ENCODE data around the gene CSF1. TPM values are rescaled to one million over a fixed set of nuclear protein-coding genes. Genes with fewer than 3 reads are reported as not detected.

Gene CSF1
- total and polyA plus RNA-seq, 7 donors: 3.0 to 118 (median 21.8) TPM

DNA sequence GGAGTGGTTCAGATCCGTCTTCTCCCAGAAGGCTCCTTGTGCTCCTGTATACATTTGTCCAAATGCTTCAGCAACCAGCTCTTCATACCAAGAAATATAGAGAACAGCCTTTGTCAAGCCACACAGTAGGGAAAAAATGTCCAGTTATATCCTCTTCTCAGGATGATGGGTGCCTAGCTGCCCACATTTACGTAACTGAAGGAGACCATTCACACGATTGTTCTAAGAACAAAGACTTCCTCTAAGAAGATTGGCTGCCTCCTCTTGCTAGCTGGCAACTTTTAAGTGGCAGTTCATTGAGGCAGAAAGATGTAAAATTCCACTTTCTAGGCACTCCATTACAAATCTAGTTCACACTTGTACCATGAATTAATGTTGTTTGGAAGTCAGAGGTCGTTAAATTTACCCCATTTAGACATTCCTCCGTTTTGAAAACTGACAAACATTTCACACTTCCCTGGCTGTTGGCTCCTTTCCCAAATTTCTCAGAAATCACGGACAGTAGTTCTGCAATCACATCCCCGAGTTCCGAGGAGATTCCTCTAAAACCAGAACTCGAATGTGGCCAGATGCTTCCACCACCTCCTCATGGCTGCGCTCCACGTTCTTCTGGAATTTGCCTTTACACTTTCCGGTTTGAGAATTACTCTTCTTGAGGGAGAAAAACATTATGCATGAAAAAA is 45.6 kb upstream of the CSF1 start:
- intact Hi-C loops (cut with DNase I): loop anchor here (2.0 kb wide), 1 partner anchor 46 kb away; the partner anchor contains the start of gene CSF1
- H3K27me3 ChIP-seq: no peaks in the 10 kb centered on the region
- H3K27ac ChIP-seq: peak overlapping the region; percentile 42 to 73 (median 60)
- TF ChIP-seq CTCF (IDR thresholded peaks at IDR 0.05) (no peak), POLR2AphosphoS5 (IDR thresholded peaks at IDR 0.05) (peak in 3 of 4 donors; percentile 42 to 49 (median 46)), EP300 (IDR thresholded peaks at IDR 0.05) (peak in 1 of 4 donors; percentile 2)
- no peaks in the 10 kb centered on the region for H3K36me3 ChIP-seq
- no peak overlapping the region for H3K4me3 ChIP-seq
- H3K4me1 ChIP-seq: peaks cover 0 to 30% (median 26%) of the 10 kb centered on the region in 4 donors
- peak; percentile 84 for DNase-seq
- WGBS, 2 donors: 75 to 84% methylated on average over 12 of the region's 12 CpGs
- no peaks in the 10 kb centered on the region for H3K9me3 ChIP-seq

- intact Hi-C loops (cut with DNase I): no loop called here
- Histone ChIP-seq H3K9me3 (no peaks in the 10 kb centered on the region), H3K36me3 (no peaks in the 10 kb centered on the region), H3K4me1 (peaks cover 0 to 30% (median 26%) of the 10 kb centered on the region in 4 donors), H3K27ac (peak overlapping the region in 2 of 4 donors; percentile 70 to 73), H3K27me3 (no peaks in the 10 kb centered on the region), H3K4me3 (no peak overlapping the region)
- WGBS, 2 donors: 95 to 97% methylated on average over 2 of the region's 2 CpGs
- DNase-seq: no peak
- TF ChIP-seq POLR2A (IDR thresholded peaks at IDR 0.05) (no peak), CTCF (IDR thresholded peaks at IDR 0.05) (no peak), EP300 (IDR thresholded peaks at IDR 0.05) (no peak), POLR2AphosphoS5 (IDR thresholded peaks at IDR 0.05) (no peak)
These were observed 44.6 kb upstream of the CSF1 start for GRCh38 chr1:109866071-109866470.

DNA sequence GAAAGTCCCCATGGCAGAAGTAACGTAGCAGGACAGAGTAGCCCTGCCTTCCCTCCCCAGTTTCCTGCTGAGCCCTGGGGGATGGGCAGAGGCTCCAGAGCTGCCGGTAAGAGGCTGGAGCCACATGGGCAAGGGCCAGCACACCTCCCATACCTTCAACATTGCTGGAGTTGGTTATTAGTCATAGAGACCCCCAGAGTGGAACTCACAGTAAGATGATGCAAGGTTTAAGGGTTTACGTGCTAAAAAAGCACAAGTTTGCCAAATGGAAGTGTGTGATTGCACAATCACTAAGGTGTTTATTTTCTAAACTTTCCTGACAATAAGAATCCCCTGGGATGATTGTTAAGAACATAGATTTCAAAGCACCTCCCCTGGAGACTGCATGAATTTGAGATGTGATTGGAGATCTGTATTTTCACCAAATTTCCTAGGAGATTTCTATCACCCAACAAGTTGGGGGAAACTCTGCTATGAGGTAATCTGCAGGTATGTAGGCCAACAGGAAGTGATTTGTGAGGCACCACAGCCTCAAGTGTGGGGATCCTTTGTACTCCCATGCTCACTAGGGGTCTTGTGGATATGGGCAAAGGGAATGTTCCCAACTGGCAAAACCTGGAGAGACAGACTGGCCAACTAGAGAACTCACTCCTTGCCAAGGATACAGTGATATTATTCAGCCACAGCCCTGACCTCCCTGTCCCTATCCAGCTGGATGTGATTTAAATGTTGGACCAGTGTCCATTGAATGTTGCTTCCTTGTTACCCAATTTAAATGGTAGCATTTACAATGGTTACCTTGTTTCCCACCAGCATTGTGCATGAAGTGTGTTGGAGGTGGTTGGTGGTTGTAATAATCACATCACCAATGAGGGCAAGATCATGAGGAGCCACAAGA is 37.1 kb upstream of the CSF1 start:
- no peak overlapping the region for H3K4me3 ChIP-seq
- WGBS, 2 donors: 70 to 82% methylated on average over 3 of the region's 3 CpGs
- peak overlapping the region; percentile 41 to 70 (median 54) for H3K27ac ChIP-seq
- TF ChIP-seq CTCF (IDR thresholded peaks at IDR 0.05) (no peak), POLR2AphosphoS5 (IDR thresholded peaks at IDR 0.05) (peak in 2 of 4 donors; percentile 37 to 61), EP300 (IDR thresholded peaks at IDR 0.05) (no peak)
- H3K27me3 ChIP-seq: no peaks in the 10 kb centered on the region
- intact Hi-C loops (cut with DNase I): no loop called here
- no peaks in the 10 kb centered on the region for H3K36me3 ChIP-seq
- no peak for DNase-seq
- H3K4me1 ChIP-seq: peaks cover 0 to 49% (median 32%) of the 10 kb centered on the region in 4 donors
- no peaks in the 10 kb centered on the region for H3K9me3 ChIP-seq

GRCh38 chr1:109874445-109874844 is 36.2 kb upstream of the CSF1 start:
- H3K27ac ChIP-seq: peak overlapping the region in 2 of 4 donors; percentile 47 to 70
- peaks cover 0 to 50% (median 34%) of the 10 kb centered on the region in 4 donors for H3K4me1 ChIP-seq
- intact Hi-C loops (cut with DNase I): no loop called here

More at GRCh38 chr1:109874445-109874844, 36.2 kb upstream of the CSF1 start:
- no peak for TF ChIP-seq POLR2A (IDR thresholded peaks at IDR 0.05)
- no peak for TF ChIP-seq POLR2AphosphoS5 (IDR thresholded peaks at IDR 0.05)
- TF ChIP-seq EP300 (IDR thresholded peaks at IDR 0.05): no peak
- TF ChIP-seq CTCF (IDR thresholded peaks at IDR 0.05): no peak
- H3K4me3 ChIP-seq: no peak overlapping the region
- no peaks in the 10 kb centered on the region for H3K9me3 ChIP-seq
- WGBS, 2 donors: 92 to 95% methylated on average over 2 of the region's 2 CpGs
- no peaks in the 10 kb centered on the region for H3K27me3 ChIP-seq
- no peaks in the 10 kb centered on the region for H3K36me3 ChIP-seq
- DNase-seq: no peak
